ENCODE results near the gene PRDM16. TPM values are rescaled to one million over a fixed set of nuclear protein-coding genes. Genes with fewer than 3 reads are reported as not detected.

Gene PRDM16
- total RNA-seq, 1 experiment from 2014 or later, result 0.04 TPM

GRCh38 chr1:3477241-3477995 is 408.4 kb downstream of the PRDM16 start:
- no peaks in the 10 kb centered on the region for H4K20me1 ChIP-seq (ENCODE audit: low read length)
- H3K4me1 ChIP-seq (ENCODE audit: insufficient read depth, low read length), result peaks cover 7% of the 10 kb centered on the region
- CTCF ChIA-PET, result interaction anchor here (0.7 to 1.2 kb wide), 2 partner anchors 24 to 920 kb away, joined by 6 to 10 read pairs; no protein-coding TSS in a partner anchor
- no peaks in the 10 kb centered on the region for H3F3A ChIP-seq (ENCODE audit: low read length, unreplicated experiment)
- POLR2A ChIA-PET (ENCODE audit: unreplicated experiment), result no interaction called here
- H3K4me2 ChIP-seq (ENCODE audit: low read length), result no peak overlapping the region
- H3K79me2 ChIP-seq (ENCODE audit: low read length), result no peaks in the 10 kb centered on the region
- no peak for TF ChIP-seq CTCF (conservative IDR thresholded peaks at IDR 0.05; ENCODE audit: low read depth, low read length)
- no peak for TF ChIP-seq EZH2 (IDR thresholded peaks at IDR 0.05; ENCODE audit: low read length, unreplicated experiment)
- no peak for TF ChIP-seq EZH2phosphoT487 (IDR thresholded peaks at IDR 0.05; ENCODE audit: borderline replicate concordance, low read length)
- DNase-seq (peak; percentile 23), ATAC-seq (no peak)
- H3K27me3 ChIP-seq (ENCODE audit: low read length), result no peaks in the 10 kb centered on the region
- H3K9me3 ChIP-seq (ENCODE audit: low read length), result no peaks in the 10 kb centered on the region
- no peak overlapping the region for H3K27ac ChIP-seq (ENCODE audit: low read length)
- BruUV-seq (replicated peaks), result no TSS peak
- H3K36me3 ChIP-seq (ENCODE audit: low read depth, low read length), result no peaks in the 10 kb centered on the region
- H3K4me3 ChIP-seq (ENCODE audit: low read length), result no peak overlapping the region
- intact Hi-C loops (cut with micrococcal nuclease), result no loop called here
- no peak overlapping the region for H2AFZ ChIP-seq (ENCODE audit: low read length)
- no peaks in the 10 kb centered on the region for H3K9me2 ChIP-seq (replicated peaks; ENCODE audit: low read length)
- H3K9ac ChIP-seq (ENCODE audit: low read length), result no peak overlapping the region

GRCh38 chr1:3478187-3478586 is 409.2 kb downstream of the PRDM16 start:
- no peaks in the 10 kb centered on the region for H3K27me3 ChIP-seq (ENCODE audit: low read length)
- no TSS peak for BruUV-seq (replicated peaks)

More at GRCh38 chr1:3478187-3478586, 409.2 kb downstream of the PRDM16 start:
- ChIA-PET POLR2A (ENCODE audit: unreplicated experiment) (no interaction called here), CTCF (interaction anchor here (0.7 to 1.2 kb wide), 2 partner anchors 25 to 920 kb away, joined by 6 to 10 read pairs; no protein-coding TSS in a partner anchor)
- Histone ChIP-seq H3K9ac (ENCODE audit: low read length) (no peak overlapping the region), H3K4me1 (ENCODE audit: insufficient read depth, low read length) (peaks cover 12% of the 10 kb centered on the region), H2AFZ (ENCODE audit: low read length) (no peak overlapping the region), H3K4me3 (ENCODE audit: low read length) (no peak overlapping the region), H3K36me3 (ENCODE audit: low read depth, low read length) (no peaks in the 10 kb centered on the region), H4K20me1 (ENCODE audit: low read length) (no peaks in the 10 kb centered on the region), H3K9me2 (replicated peaks; ENCODE audit: low read length) (no peaks in the 10 kb centered on the region), H3K4me2 (ENCODE audit: low read length) (no peak overlapping the region), H3K27ac (ENCODE audit: low read length) (no peak overlapping the region), H3K79me2 (ENCODE audit: low read length) (no peaks in the 10 kb centered on the region), H3K9me3 (ENCODE audit: low read length) (no peaks in the 10 kb centered on the region), H3F3A (ENCODE audit: low read length, unreplicated experiment) (no peaks in the 10 kb centered on the region)
- DNase-seq, result no peak
- ATAC-seq, result no peak
- intact Hi-C loops (cut with micrococcal nuclease), result no loop called here
- no peak for TF ChIP-seq EZH2phosphoT487 (IDR thresholded peaks at IDR 0.05; ENCODE audit: borderline replicate concordance, low read length)
- no peak for TF ChIP-seq CTCF (conservative IDR thresholded peaks at IDR 0.05; ENCODE audit: low read depth, low read length)
- no peak for TF ChIP-seq EZH2 (IDR thresholded peaks at IDR 0.05; ENCODE audit: low read length, unreplicated experiment)
